Mucosa of rectum (tissue), 2 donors: ENCODE measurements around the gene FLT3LG.
A peak's percentile ranks its signal among the peaks of the same experiment; 100 is the strongest.

ENCODE experiments used
- H3K27ac ChIP-seq, 2 donors: one replicate each; pipeline ENCODE4 v1.7.0; 2013; ENCODE audit warnings: inconsistent platforms in 2 of 2, low read depth in 2 of 2, low read length in 2 of 2
- H3K27me3 ChIP-seq, 2 donors: one replicate each; pipeline ENCODE4 v1.7.0; 2013; ENCODE audit warnings: low read length in 2 of 2; ENCODE audit not compliant: control insufficient read depth in 2 of 2, insufficient read depth in 2 of 2
- H3K36me3 ChIP-seq, 2 donors: one replicate each; pipeline ENCODE4 v1.7.0; 2013; ENCODE audit warnings: low read length in 2 of 2; ENCODE audit not compliant: control insufficient read depth in 2 of 2, insufficient read depth in 2 of 2
- H3K4me1 ChIP-seq, 2 donors: one replicate each; pipeline ENCODE4 v1.7.0; 2013; ENCODE audit warnings: low read length in 2 of 2, mild to moderate bottlenecking in 1 of 2; ENCODE audit not compliant: control insufficient read depth in 2 of 2, insufficient read depth in 2 of 2
- H3K4me3 ChIP-seq, 2 donors: one replicate each; pipeline ENCODE4 v1.7.0; 2013; ENCODE audit warnings: low read length in 2 of 2
- H3K9ac ChIP-seq, 2 donors: one replicate each; pipeline ENCODE4 v1.7.0; 2013; ENCODE audit warnings: low read length in 2 of 2, low read depth in 1 of 2, mild to moderate bottlenecking in 1 of 2
- H3K9me3 ChIP-seq, 2 donors: one replicate each; pipeline ENCODE4 v1.7.0; 2013; ENCODE audit warnings: low read length in 2 of 2; ENCODE audit not compliant: control insufficient read depth in 2 of 2
- donor health status: healthy.
- donor health status: Normal muscosa, but diverticular disease.

The FLT3LG gene

DNA sequence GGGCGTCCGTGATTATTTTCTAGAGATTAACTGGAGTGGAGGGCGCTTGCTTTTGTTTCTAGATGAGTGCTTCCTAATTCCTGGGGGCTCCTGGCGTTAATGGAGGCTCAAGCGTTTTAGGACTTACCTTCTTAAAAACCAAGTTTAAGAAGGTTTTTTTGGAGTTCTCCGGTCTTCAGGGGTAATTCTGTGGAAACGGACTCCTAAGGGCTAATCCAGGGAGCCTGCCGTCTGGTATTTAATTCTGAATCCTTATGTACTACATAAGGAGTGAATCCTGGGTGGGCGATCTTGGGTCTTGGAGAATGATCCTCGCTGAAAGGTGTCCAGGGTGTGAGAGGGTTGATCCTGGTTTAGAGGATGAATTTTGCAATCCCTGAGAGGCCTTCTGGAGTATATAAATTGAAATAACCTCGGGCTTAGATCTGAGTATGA, 22.6 kb downstream of the FLT3LG start:
- H3K4me3 ChIP-seq, result peak overlapping the region; percentile 84 to 94
- peak overlapping the region; percentile 90 to 97 for H3K27ac ChIP-seq
- H3K36me3 ChIP-seq, result peaks cover 39 to 41% of the 10 kb centered on the region in 2 donors
- H3K27me3 ChIP-seq, result no peaks in the 10 kb centered on the region
- H3K9ac ChIP-seq, result peak overlapping the region; percentile 95 to 100
- H3K9me3 ChIP-seq, result no peaks in the 10 kb centered on the region
- peaks cover 33 to 41% of the 10 kb centered on the region in 2 donors for H3K4me1 ChIP-seq

DNA sequence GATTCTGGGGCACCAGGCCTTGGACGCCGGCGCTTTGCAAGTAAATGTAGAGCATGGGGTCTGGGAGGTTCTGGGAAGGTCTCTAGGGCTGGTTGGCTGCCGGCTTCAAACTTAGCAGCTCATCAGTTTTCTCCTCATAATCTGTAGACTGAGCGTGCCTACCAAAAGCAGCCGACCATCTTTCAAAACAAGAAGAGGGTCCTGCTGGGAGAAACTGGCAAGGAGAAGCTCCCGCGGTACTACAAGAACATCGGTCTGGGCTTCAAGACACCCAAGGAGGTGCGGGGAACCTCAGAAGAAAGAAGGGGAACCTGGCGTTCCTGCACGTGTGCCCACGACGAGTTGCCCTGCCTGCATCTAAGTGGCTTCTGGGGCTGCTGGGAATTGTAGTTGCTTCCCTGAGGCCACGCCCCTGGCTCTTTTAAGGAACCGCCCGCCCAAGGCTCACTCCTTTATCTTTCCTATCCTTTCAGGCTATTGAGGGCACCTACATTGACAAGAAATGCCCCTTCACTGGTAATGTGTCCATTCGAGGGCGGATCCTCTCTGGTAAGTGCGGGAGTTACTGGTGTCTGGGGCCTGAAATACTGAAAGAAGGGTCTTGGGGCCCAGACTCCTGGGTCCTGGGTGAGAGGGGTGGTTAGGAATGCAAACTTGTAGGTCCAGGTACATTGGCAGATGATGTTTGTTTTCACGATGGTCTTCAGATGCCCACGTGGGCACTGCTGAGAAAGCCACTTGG, 23.2 kb downstream of the FLT3LG start:
- peak overlapping the region; percentile 90 to 97 for H3K27ac ChIP-seq
- H3K9ac ChIP-seq, result peak overlapping the region; percentile 95 to 100
- peaks cover 33 to 35% of the 10 kb centered on the region in 2 donors for H3K36me3 ChIP-seq
- H3K4me3 ChIP-seq, result peak overlapping the region; percentile 84 to 94
- no peaks in the 10 kb centered on the region for H3K9me3 ChIP-seq
- H3K4me1 ChIP-seq, result peaks cover 33 to 41% of the 10 kb centered on the region in 2 donors
- no peaks in the 10 kb centered on the region for H3K27me3 ChIP-seq

DNA sequence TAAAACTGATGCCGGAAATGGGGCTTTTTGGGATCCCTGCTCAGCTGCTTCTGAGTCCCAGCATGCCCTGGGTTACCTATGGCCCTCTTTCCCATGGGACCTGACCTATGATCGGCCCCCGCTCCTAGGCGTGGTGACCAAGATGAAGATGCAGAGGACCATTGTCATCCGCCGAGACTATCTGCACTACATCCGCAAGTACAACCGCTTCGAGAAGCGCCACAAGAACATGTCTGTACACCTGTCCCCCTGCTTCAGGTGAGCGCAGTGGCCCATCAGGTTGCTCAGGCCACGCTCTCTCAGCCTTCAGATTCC, 23.7 kb downstream of the FLT3LG start:
- H3K9me3 ChIP-seq, result no peaks in the 10 kb centered on the region
- H3K4me1 ChIP-seq, result peaks cover 33 to 41% of the 10 kb centered on the region in 2 donors
- no peaks in the 10 kb centered on the region for H3K27me3 ChIP-seq
- H3K27ac ChIP-seq, result peak overlapping the region in 1 of 2 donors; percentile 97
- peak overlapping the region; percentile 95 to 100 for H3K9ac ChIP-seq
- peaks cover 28 to 30% of the 10 kb centered on the region in 2 donors for H3K36me3 ChIP-seq
- peak overlapping the region; percentile 84 to 94 for H3K4me3 ChIP-seq

DNA sequence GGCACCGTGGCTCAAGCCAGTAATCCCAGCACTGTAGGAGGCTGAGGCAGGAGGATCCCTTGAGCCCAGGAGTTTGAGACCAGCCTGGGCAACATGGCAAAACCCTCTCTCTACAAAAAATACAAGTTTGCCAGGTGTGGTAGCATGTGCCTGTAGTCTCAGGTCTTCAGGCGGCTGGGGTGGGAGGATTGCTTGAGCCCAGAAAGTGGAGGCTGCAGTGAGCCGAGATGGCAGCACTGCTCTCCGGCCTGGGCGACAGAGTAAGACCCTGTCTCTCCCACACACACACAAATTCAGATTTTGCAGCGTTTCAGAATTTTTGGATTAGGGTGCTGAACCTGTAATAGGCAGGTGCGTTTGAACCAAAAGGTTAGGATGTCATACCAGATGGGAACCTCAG, 24.5 kb downstream of the FLT3LG start:
- H3K4me1 ChIP-seq, result peaks cover 33 to 41% of the 10 kb centered on the region in 2 donors
- peak overlapping the region in 1 of 2 donors; percentile 94 for H3K4me3 ChIP-seq
- no peaks in the 10 kb centered on the region for H3K27me3 ChIP-seq
- peaks cover 26 to 28% of the 10 kb centered on the region in 2 donors for H3K36me3 ChIP-seq
- peak overlapping the region in 1 of 2 donors; percentile 87 for H3K27ac ChIP-seq
- H3K9ac ChIP-seq, result no peak overlapping the region
- H3K9me3 ChIP-seq, result no peaks in the 10 kb centered on the region

DNA sequence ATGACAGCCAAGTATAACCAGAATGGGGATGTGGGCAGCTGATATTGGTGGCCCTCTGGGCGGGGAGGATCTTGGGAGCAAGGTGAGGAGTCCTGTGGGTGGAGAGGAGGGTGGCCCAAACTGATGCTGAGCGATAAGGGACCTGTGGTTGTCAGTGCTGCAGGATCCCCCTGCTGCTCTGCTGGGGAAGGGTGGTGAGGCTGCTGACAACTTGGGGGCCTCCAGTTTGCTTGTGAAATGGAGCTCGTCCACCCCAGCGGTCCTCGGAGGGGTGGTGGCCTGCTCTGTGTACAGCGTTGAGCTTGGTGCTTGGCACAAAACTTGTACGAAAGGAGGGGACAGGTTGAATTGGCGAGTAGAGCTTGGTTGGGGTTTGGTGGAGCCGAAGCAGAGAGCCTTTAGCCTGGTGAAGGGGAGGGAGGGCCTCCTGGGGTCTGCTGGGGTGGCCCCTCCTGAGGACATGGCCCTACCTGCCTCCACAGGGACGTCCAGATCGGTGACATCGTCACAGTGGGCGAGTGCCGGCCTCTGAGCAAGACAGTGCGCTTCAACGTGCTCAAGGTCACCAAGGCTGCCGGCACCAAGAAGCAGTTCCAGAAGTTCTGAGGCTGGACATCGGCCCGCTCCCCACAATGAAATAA, 25.1 kb downstream of the FLT3LG start:
- H3K9ac ChIP-seq, result no peak overlapping the region
- H3K9me3 ChIP-seq, result no peaks in the 10 kb centered on the region
- H3K36me3 ChIP-seq, result peaks cover 26 to 28% of the 10 kb centered on the region in 2 donors
- H3K27ac ChIP-seq, result peak overlapping the region in 1 of 2 donors; percentile 87
- no peaks in the 10 kb centered on the region for H3K27me3 ChIP-seq
- H3K4me1 ChIP-seq, result peaks cover 33 to 41% of the 10 kb centered on the region in 2 donors
- H3K4me3 ChIP-seq, result peak overlapping the region in 1 of 2 donors; percentile 72

DNA sequence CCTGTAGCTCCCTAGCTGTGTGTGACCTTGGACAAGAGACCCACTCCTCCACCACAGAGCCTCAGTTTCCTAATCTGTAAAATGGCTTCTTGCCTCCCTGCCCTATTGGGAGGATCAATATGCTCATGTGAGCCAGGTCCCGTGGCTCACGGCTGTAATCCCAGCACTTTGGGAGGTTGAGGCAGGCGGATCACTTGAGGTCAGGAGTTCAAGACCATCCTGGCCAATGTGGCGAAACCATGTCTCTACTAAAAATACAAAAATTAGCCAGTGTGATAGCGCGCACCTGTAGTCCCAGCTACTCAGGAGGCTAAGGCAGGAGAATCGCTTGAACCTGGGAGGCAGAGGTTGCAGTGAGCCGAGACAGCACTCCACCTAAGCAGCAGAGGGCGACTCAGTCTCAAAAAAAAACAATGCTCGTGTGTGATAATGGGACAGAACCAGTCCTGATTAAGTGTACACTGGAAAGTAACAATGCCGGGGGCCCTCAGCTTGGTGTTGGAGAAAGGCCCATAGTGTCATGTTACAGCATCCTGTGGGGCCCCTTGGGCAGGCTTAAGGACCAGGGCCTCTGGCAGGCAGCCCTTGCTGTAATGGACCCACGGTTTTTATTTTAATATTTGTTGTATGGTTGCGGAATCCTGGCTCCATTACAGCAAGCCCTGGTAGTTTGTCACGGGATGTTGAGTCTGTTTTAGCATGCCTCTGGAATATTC, 29.0 kb downstream of the FLT3LG start:
- peaks cover 17 to 24% of the 10 kb centered on the region in 2 donors for H3K4me1 ChIP-seq
- H3K4me3 ChIP-seq, result no peak overlapping the region
- H3K9me3 ChIP-seq, result no peaks in the 10 kb centered on the region
- H3K27me3 ChIP-seq, result no peaks in the 10 kb centered on the region
- H3K27ac ChIP-seq, result no peak overlapping the region
- peak overlapping the region in 1 of 2 donors; percentile 20 for H3K9ac ChIP-seq
- H3K36me3 ChIP-seq, result peaks cover 18 to 19% of the 10 kb centered on the region in 2 donors

DNA sequence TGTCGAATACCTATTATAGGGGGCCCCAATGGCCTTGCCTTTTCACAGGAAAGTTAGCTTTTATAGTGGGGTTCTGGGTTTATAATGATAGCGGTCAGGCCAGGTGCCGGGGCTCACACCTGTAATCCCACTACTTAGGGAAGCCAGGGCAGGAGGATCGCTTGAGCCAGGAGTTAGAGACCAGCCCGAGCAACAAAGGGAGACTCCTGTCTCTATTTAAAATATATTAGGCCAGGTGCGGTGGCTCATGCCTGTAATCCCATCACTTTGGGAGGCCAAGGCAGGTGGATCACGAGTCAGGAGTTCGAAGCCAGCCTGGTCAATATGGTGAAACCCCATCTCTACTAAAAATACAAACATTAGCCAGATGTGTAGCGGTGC, 29.6 kb downstream of the FLT3LG start:
- peaks cover 12 to 18% of the 10 kb centered on the region in 2 donors for H3K4me1 ChIP-seq
- no peak overlapping the region for H3K9ac ChIP-seq
- H3K9me3 ChIP-seq, result no peaks in the 10 kb centered on the region
- peaks cover 12 to 14% of the 10 kb centered on the region in 2 donors for H3K36me3 ChIP-seq
- no peak overlapping the region for H3K4me3 ChIP-seq
- H3K27me3 ChIP-seq, result no peaks in the 10 kb centered on the region
- H3K27ac ChIP-seq, result no peak overlapping the region

DNA sequence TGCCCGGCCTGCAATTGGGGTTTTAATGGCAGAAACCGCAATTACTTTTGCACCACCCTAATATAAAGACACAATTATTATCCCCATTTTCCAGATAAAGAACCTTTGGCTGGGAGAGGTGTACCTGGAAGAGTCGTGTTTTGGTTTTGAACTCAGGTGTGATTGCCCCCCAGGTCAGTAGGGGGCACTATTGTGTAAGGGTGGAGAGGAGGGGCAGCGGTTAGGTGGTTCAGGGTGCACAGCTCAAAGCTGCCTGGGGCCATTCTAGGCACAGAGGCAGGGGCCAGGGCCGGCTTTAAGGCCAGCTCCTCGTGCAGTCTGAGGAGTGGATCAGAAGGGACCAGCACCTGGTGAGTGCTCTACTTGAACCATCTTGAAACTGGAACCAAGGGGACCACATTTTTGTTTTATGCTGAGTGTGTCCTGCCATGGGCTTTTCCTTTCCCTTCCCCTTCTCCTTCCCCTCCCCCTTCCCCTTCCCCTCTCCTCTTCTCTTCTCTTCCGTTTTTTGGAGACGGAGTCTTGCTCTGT, 32.6 kb downstream of the FLT3LG start:
- peaks cover 0 to 5% of the 10 kb centered on the region in 2 donors for H3K4me1 ChIP-seq
- no peak overlapping the region for H3K4me3 ChIP-seq
- no peak overlapping the region for H3K9ac ChIP-seq
- no peaks in the 10 kb centered on the region for H3K27me3 ChIP-seq
- no peak overlapping the region for H3K27ac ChIP-seq
- H3K36me3 ChIP-seq, result no peaks in the 10 kb centered on the region
- H3K9me3 ChIP-seq, result no peaks in the 10 kb centered on the region

DNA sequence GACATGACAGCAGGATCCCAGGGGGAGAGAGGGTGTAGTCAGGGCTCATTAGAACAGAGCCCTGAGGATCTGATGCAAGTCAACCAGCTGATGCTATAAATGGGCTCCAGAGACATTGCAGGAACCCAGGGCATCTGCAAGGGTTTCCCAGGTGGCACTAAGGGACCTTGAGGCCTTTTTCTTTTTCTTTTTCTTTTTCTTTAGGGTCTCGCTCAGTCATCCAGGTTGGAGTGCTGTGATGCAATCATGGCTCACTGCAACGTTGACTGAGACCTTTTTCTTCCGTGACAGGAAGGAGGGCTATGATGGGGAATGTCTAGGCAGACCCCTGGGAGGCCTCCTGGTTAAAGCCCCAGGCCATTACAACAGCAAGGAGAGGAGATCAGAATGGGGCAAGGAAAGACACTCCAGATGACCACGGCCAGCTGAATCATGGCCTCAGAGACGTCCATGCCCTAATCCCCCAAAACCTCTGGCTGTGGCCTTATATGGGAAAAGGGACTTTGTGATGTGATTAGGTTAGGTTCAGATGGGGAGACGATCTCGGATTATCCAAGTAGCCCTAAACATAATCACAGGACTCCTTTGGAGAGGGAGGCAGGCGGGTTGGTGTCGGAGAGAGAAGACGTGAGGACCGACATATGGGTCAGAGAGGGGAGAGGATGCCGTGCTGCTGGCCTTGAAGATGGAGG, 33.9 kb downstream of the FLT3LG start:
- no peaks in the 10 kb centered on the region for H3K27me3 ChIP-seq
- no peaks in the 10 kb centered on the region for H3K36me3 ChIP-seq
- H3K9ac ChIP-seq, result no peak overlapping the region
- no peak overlapping the region for H3K4me3 ChIP-seq
- no peaks in the 10 kb centered on the region for H3K9me3 ChIP-seq
- H3K27ac ChIP-seq, result no peak overlapping the region
- H3K4me1 ChIP-seq, result peaks cover 3 to 15% of the 10 kb centered on the region in 2 donors
